DMS79 (cell line): ENCODE results near the gene UROD.
A peak's percentile ranks its signal among the peaks of the same experiment; 100 is the strongest.
"Not testable (repeated sequence)": the region's sequence is repeated elsewhere in the genome, so short reads cannot be mapped to it uniquely, and the experiment has no call there.

Source experiments
- DNase-seq: peaks from one replicate; lab custom pipeline; 2025; lab: John Stamatoyannopoulos, UW

The UROD gene

DNA sequence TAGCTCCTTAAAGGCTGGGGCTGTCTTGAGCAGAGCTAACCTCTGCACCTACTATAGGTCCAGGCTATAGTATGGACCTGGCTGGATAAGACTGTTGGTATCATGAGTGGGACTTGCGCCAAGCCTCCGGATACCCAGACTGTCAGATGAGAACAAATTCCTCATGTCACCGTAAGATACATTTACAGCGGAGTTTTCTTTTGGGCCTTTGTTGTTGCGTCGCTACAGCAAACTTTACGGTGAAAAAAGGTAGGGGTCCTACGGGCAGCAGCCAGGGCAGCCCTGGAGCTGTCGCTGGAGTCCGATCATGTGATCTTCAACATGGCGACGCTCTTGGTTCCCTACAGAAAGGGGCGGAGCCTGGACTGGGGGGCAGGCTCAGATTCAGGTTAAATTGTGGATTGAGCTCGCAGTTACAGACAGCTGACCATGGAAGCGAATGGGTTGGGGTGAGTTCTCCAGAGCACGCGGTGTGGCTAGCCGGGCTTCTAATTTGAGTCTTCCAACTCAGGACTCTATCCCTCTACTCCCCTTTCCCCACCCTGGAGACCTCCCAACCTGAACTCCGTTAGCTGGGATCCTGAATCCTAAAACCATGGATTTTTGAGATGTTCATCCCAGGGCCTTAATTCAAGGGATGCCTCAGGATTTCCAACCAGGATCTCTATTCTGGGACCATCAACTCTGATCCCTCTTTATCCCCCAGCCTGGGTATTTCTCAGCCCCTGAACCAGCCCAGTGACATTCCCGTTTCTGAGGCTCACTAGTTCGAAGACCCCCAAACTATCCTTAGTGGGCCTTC is at the start of gene UROD:
Gene UROD, plus strand, starts transcription at position 418 of the 802 bp plus-strand sequence. Its CDS starts 12 bp downstream, at position 430.
- peak; percentile 91 for DNase-seq

DNA sequence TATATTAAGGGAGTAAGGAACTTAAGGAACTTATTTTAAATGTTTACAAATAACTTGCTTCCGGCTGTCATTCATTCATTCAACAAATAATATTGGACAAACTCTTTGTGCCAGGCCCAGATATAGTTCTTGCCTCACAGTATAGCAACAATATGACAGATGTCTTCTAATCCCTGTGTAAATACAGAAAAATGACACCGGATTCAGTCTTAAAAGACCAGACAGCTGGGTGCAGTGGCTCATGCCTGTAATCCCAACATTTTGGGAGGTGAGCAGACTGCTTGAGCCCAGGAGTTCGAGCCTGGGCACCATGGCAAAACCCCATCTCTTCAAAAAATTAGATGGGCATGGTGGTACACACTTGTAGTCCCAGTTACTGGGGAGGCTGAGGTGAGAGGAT is 49.3 kb upstream of the UROD start:
- no peak for DNase-seq

DNA sequence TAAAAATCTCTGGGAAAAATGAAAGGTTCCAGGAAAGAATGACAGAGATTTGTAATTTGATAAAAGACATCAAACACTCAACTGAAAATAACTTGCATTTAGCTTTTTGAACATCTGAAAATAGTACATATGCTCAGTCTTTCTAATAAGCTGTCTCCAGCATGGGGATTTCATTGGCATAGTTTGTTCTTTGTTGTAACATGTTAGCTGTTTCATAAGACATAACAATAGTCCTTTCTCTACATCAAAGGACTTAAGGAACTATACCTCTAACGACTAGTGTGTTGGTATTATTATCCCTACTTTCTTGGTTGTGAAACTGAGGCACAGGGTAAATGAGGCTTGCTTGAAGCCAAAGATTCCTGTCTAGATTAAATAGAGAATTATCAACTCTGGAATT is 47.7 kb upstream of the UROD start:
- no peak for DNase-seq

DNA sequence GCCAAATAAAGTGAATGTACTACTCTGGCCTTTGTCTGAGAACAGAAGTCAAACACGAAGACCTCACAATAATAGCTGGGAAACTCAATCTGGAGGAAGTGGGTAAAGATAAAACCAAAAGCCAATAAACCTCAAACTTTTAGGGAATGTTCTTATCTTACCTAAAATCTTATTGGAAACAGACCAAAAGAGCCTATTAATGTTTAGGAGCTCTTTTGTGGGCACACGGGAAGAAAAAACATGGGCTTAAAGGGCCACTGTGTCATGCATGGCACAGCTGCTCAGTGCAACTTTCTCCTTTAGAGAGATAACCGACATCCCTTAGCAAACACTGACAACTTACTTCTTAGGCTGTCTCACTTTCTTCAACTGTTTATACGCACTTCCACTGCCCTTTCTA is 41.7 kb upstream of the UROD start:
- no peak for DNase-seq

GRCh38 chr1:44973645-44974044 is 38.4 kb upstream of the UROD start:
- DNase-seq: no peak

DNA sequence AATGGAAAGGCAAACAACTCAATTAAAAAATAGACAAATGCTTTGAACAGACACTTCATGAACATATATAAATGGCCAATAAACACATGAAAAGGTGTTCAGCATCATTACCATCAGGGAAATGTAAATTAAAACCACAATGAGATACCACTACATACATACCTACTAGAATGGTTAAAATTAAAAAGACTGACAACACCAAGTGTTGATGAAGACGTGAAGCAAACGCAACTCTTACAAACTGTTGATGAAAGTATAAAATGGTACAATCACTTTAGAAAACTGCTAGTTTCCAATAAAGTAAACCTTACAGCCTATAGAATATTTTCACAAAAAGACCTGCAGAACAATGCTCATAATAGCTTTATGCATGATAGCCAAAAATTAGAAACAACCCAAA is 35.8 kb upstream of the UROD start:
- DNase-seq: no peak

DNA sequence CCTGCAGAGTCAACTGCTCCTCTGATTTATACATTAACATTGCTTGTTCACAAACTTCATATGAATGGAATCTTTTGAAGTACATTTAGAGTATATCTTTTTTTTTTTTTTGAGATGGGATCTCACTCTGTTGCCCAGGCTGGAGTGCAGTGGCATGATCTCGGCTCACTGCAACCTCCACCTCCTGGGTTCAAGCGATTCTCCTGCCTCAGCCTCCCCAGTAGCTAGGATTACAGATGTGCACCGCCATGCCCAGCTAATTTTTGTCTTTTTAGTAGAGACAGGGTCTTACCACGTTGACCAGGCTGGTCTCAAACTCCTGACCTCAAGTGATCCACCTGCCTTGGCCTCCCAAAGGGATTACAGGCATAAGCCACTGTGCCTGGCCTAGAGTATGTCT is 34.7 kb upstream of the UROD start:
- DNase-seq: not testable (repeated sequence)

DNA sequence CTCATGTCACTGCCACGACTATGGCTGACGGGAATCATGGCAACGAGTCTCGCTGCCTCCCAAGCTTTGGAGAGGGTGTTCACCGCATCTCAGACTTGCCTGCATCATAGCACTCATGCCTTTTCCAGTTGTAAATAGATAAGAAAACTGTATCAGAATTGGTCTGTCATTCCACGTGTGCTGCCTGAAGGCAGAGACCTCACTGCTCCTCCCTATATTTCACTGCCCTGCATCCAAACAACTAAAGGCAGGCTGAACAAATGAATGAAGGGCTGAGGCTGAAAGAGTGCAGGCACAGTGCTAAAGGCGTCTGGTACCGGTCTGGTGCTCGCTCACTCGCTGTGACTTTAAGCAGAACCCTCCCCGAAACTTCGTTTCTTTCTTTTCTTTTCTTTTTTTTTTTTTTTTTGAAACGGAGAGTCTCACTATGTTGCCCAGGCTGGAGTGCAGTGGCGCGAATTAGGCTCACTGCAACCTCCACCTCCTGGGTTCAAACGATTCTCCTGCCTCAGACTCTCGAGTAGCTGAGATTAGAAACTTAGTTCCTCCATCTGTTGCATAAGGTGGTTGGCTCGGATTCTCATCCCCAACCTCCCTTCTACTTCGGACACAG is 26.2 kb upstream of the UROD start:
- no peak for DNase-seq

DNA sequence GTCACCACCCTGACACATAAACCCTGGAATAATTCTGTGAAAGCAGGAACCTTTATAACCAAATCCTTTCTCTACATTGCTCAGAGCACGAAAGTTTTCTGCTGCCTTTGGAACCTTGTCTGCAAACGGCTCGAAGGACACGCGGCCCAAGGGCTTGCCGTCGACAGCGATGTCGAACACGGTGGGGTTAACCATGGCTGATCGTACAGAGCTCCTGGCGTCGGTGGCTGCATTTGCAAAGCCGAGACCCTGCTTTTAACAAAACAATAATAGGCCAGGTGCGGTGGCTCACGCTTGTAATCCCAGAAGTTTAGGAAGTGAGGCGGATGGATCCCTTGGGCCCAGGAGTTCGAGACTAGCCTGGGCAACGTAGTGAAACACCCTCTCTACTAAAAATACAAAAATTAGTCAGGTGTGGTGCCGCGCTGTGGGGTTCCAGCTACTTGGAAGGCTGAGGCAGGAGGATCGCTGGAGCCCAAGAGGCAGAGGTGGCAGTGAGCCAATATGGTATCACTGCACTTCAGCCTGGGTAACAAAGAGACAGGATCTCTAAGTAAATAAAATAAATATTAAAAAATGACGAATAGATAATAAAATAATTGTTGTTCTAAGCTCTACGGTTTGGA is 23.4 kb upstream of the UROD start:
- no peak for DNase-seq

DNA sequence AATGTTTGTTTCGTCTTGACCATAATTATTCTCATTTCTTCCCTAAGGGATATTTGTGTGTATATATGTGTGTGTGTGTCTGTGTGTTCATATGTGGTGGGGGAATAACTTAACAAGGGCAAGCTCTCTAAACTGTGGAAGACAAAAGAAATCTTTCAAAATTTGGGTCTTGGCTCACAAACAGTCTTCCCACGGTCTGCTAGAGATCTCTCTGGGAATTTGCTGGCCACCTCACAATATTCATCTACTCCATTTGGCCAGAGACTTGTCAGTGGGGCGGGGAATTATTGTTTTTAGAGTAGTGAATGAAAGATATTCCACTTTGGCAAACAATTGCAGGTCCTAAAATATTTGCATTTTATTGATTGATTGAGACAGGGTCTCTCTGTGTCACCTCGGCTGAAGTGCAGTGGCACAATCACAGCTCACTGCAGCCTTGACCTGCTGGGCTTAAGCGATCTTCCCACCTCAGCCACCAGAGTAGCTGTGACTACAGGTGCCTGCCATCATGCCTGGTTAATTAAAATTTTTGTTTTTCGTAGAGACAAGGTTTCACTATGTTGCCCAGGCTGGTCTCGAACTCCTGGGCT is 17.6 kb upstream of the UROD start:
- DNase-seq: no peak

DNA sequence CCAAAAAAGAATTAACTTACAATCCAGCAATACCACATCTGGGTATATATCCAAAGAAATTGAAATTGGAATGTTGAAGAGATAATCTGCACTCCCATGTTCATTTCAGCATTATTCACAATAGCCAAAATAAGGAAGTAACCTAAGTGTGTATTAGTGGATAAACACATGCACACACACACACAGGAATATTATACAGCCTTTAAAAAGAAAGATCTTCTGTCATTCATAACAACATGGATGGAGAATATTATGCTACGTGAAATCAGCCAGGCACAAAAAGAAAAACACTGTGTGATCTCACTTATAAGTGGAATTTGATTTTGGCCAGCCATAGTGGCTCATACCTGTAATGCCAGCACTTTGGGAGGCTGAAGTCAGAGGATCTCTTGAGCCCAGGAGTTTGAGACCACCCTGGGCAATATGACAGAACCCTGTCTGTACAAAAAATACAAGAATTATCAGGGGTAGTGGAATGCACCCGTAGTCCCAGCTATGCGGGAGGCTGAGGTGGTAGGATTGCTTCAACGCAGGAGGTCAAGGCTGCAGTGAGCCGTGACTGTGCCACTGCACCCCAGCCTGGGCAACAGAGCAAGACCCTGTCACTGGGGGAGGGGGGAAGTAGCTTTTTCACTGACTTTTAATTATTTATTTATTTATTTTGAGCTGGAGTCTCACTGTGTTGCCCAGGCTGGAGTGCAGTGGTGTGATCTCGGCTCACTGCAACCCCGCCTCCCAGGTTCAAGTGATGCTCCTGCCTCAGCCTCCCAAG is 16.4 kb upstream of the UROD start:
- DNase-seq: no peak

DNA sequence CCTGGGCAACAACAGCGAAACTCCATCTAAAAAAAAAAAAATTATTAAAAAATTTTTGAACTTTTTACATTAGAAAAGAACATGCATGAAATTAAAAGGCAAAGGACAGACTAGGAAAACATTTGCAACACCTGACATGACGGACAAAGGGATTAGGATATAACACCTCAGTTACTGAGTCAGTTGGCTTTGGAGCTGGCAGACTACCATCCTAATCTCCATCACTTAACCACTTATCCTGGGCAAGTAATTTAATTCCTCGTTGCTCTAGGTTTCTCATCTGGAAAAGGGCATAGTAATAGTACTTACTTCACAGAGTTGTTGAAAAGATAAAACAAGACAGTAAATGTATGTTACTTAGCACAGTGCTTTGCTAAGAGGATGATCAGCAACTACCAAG is 12.8 kb upstream of the UROD start:
- DNase-seq: no peak

DNA sequence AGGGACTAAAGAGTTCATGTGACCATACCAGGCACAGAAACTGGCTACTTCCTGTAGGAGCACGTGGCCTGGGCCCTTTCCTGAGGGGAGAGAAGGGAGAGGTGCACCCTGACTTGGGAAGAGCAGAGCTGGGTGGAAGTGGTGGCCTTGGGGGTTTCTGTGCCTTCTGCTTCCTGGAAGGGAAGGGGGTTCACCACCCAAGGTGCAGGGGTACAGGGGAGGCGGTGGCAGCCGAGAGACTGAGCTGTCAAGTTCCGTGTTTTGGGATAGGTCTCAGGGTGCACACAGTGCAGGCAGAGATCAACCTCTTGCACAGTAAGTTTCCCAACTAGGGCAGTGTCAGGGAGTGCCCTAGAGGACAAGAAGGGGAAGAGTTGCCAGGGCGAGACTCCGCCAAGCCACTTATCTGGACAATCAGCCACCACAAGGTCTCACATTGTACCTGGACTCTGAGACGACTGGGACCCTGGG is 11.0 kb upstream of the UROD start:
- no peak for DNase-seq

DNA sequence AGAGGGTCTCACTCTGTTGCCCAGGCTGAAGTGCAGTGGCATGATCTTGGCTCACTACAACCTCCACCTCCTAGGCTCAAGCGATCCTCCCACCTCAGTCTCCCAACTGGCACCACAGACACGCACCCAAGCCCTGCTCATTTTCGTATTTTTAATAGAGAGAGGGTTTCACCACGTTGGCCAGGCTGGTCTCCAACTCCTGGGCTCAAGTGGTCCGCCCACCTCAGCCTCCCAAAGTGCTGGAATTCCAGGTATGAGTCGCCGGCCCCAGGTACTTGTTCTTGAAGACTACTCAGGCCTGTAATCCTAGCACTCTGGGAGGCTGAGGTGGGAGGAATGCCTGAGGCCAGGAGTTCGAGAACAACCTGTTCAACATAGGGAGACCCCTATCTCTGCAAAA is 10.5 kb upstream of the UROD start:
- DNase-seq: not testable (repeated sequence)

- no peak for DNase-seq
Observed at GRCh38 chr1:45002650-45003645, 9.1 kb upstream of the UROD start.

- DNase-seq: no peak
Observed at GRCh38 chr1:45003741-45004140, 8.3 kb upstream of the UROD start.

- DNase-seq: no peak
Observed at GRCh38 chr1:45004281-45004920, 7.7 kb upstream of the UROD start.

DNA sequence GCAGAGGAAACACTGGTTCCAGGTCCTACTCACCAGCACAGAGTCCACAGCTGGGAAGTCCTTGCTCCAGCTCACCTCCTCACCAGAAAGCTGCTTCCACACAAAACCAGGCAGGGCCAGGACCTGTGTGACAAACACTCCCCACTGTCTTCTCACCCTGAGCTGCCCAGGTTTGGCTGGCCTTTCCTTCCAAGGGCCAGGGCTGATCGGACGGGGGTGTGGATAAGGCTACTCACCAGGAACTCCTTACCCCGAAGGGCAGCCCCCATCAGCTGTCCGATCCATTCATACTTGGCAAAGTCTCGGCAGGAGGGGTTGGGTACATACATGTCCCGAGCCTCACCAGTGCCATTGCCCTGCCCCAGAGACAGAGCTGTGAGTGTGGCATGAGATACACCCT is 6.3 kb upstream of the UROD start:
- DNase-seq: no peak

DNA sequence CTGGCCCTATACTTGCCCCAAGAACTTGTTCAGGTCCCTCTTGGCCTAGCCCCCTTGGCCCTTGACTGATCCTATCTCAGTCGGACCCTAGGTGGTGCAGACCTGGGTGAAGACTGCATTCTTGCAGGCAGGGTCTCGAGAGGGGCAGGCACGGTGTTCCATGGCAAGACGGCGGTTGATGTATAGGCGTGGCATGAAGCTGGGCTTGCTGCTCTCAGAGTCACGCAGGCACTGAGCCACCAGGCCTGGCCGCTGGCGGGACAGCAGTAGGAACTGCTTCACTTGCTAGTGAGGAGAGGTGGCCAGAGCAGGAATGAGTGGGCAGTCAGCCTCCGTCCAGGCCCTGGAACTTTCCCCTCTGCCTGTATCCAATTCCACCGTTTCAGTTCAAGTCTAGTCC is 4.7 kb upstream of the UROD start:
- DNase-seq: no peak

DNA sequence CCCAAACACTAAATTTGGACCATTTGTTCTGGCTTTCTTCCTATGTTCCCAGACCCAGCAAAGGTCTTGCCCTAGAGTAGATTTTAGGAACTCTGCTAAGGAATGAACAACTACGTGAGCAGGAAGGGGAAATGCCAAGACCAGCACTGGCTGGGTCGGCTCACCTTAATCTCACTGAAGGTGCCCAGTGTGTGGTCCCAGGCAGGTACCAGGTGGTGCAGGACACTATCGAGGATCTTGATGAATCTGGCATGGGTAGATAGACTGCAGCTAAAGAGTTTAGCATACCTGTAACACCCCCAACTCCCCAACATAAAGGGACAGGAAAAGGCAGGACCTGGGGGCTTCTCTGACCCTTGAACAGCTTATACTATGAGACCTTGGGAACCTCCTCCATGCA is 4.0 kb upstream of the UROD start:
- DNase-seq: no peak
